Measurements from ENCODE around the gene SCD5. TPM values are rescaled to one million over a fixed set of nuclear protein-coding genes. Genes with fewer than 3 reads are reported as not detected.

The SCD5 gene
- total RNA-seq, 2 donors from 2014 or later = 24.0 to 122 TPM

DNA sequence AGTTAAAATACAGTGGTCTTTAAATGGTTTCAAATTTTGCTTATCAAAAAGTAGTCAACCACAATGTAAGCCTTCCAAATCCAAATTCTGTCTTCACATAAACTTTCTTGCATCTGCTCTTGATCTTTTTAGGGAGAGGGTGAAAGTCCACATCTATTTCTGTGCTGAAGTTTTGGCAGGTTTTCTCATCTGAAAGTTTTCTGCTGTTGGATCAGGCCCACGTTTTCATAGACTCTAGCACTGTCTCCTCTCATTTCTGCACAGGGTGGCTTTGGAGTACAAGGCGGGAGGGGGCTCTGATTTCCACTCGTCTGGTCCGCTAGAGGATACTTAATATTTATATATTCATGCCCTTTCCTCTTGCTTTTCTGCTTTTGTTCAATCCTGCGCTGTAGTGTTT is 218.7 kb downstream of the SCD5 start:
- no peaks in the 10 kb centered on the region for H3K9me3 ChIP-seq
- TF ChIP-seq CTCF (IDR thresholded peaks at IDR 0.05) = no peak
- no peak for TF ChIP-seq POLR2AphosphoS5 (IDR thresholded peaks at IDR 0.05)
- TF ChIP-seq POLR2A (IDR thresholded peaks at IDR 0.05) = no peak
- no peak overlapping the region for H3K4me3 ChIP-seq
- 87% methylated on average over 5 of the region's 5 CpGs for WGBS
- no peaks in the 10 kb centered on the region for H3K4me1 ChIP-seq (replicated peaks)
- H3K27me3 ChIP-seq (replicated peaks; ENCODE audit: insufficient read depth) = no peaks in the 10 kb centered on the region
- no peak for DNase-seq (ENCODE audit: low spot score)
- H3K27ac ChIP-seq = no peak overlapping the region
- H3K36me3 ChIP-seq = no peaks in the 10 kb centered on the region
- intact Hi-C loops (cut with DNase I) = no loop called here

MicroRNA genes within 50 kb of the gene (microRNA counts, 767-probe panel; counts per million panel counts)
- microRNA hsa-miR-575 = 2,367 to 2,860 counts per million in 2 donors

Small RNA genes lying within 50 kb of the gene (microRNA-seq; reads per million reads assigned to microRNA genes)
- not detected for gene MIR575

Small RNA genes lying within 50 kb of the gene (small RNA-seq; reads per million reads assigned to genes)
- 0 reads per million in 2 donors for gene MIR575

Other genes with a start within 250 kb of the SCD5 start
- gene TMEM150C, start 236.8 kb downstream of the SCD5 start, total RNA-seq = 10 to 100 TPM; 24.9 to 30.0 TPM
- gene SEC31A, start 92.4 kb upstream of the SCD5 start, total RNA-seq = 100 to 1,000 TPM; 191 to 196 TPM
- 1 to 10 TPM; 7.6 to 8.6 TPM for gene THAP9, start 101.9 kb upstream of the SCD5 start, total RNA-seq
- 10 to 100 TPM in 1 of 2 donors, 1 to 10 TPM in 1; 9.7 to 13.9 TPM for gene LIN54, start 212.0 kb upstream of the SCD5 start, total RNA-seq
- 10 to 100 TPM; 50.5 to 56.9 TPM for gene COPS4, start 236.4 kb upstream of the SCD5 start, total RNA-seq

Measured in prostate gland (tissue), 2 donors.